HepG2 (cell line): Measurements from ENCODE around the gene PBX1. TPM values are rescaled to one million over a fixed set of nuclear protein-coding genes. Genes with fewer than 3 reads are reported as not detected.

Source experiments
- ATAC-seq: fragments of 200-7000 bp; cut with Tn5 transposase; 3 replicates; pipeline ENCODE4 v1.9.1; 2020; ENCODE audit warnings: mild to moderate bottlenecking, moderate library complexity
- BruUV-seq: library from RNA; stranded (reverse); fragments of 400-500 nt; replicated peaks from 2 replicates; lab custom pipeline; 2021; lab: Mats Ljungman, UMichigan
- CTCF ChIA-PET: fragments of 300-600 bp; formaldehyde crosslinking; extraction: SDS; loops from one replicate; lab custom pipeline; 2021; ENCODE audit warnings: low total read pairs, inconsistent platforms, low intra/inter-chr PET ratio; lab: Yijun Ruan, JAX
- POLR2A ChIA-PET: fragments of 350-600 bp; sonication (Branson Sonifier 250); formaldehyde crosslinking; loops from one replicate; lab custom pipeline; 2020; ENCODE audit warnings: antibody characterized with exemption, inconsistent platforms; lab: Yijun Ruan, JAX
- DNase-seq: peaks from one replicate; pipeline ENCODE4 v3.0.0-alpha.2; 2015; ENCODE audit warnings: low spot score
- FAIRE-seq: peaks from 3 replicates; lab custom pipeline; 2011; peaks lifted over from hg19 to GRCh38; lab: Jason Lieb, UNC
- H2AFZ ChIP-seq: one replicate; pipeline ENCODE4 v1.6.1; 2011; ENCODE audit warnings: low read length, inconsistent platforms
- H3K27ac ChIP-seq: fragments of 300-600 bp; 3 replicates; pipeline ENCODE4 v1.8.0; 2011; ENCODE audit warnings: mixed run types, mild to moderate bottlenecking, mixed read lengths, low read length, inconsistent platforms; ENCODE audit not compliant: insufficient read depth; ENCODE audit errors: extremely low read length
- H3K27me3 ChIP-seq, 2 experiments: fragments of 200-600 bp in 1 of 2; 2 replicates in 1 of 2; 3 replicates in 1 of 2; pipeline versions ENCODE4 v1.6.0 to v1.8.0; 2011; ENCODE audit warnings: low read length in 2 of 2, mild to moderate bottlenecking in 2 of 2, moderate library complexity in 2 of 2, inconsistent platforms in 1 of 2; ENCODE audit not compliant: insufficient read depth in 2 of 2, control insufficient read depth in 1 of 2
- H3K36me3 ChIP-seq, 2 experiments: fragments of 200-600 bp in 1 of 2; replicated peaks in 1 of 2; 2 replicates in 1 of 2; 3 replicates in 1 of 2; pipeline versions ENCODE4 v1.5.1 to v1.8.0; 2011; ENCODE audit warnings: low read length in 2 of 2, inconsistent platforms in 1 of 2; ENCODE audit not compliant: insufficient read depth in 2 of 2, control insufficient read depth in 1 of 2
- H3K4me1 ChIP-seq: 2 replicates; pipeline ENCODE4 v1.5.1; 2012; ENCODE audit warnings: low read length, inconsistent platforms; ENCODE audit not compliant: insufficient read depth
- H3K4me2 ChIP-seq: 2 replicates; pipeline ENCODE4 v1.6.0; 2011; ENCODE audit warnings: low read depth, low read length, inconsistent platforms
- H3K4me3 ChIP-seq, 3 experiments: fragments of 200-600 bp in 1 of 3; sonication (generic), shearing (Covaris generic) in 1 of 3; replicated peaks in 1 of 3; 2 replicates each; pipeline ENCODE4 v1.5.1; 2011 to 2016; ENCODE audit warnings: low read length in 3 of 3, inconsistent platforms in 2 of 3, low read depth in 2 of 3, mild to moderate bottlenecking in 2 of 3, control low read depth in 1 of 3, mixed read lengths in 1 of 3; ENCODE audit not compliant: insufficient read depth in 1 of 3
- H3K79me2 ChIP-seq: one replicate; pipeline ENCODE4 v1.6.1; 2011; ENCODE audit warnings: low read length, inconsistent platforms; ENCODE audit not compliant: insufficient read depth
- H3K9ac ChIP-seq: 2 replicates; pipeline ENCODE4 v1.6.0; 2011; ENCODE audit warnings: mild to moderate bottlenecking, low read depth, low read length, inconsistent platforms; ENCODE audit not compliant: insufficient read depth
- H3K9me3 ChIP-seq: 2 replicates; pipeline ENCODE4 v1.5.1; 2012; ENCODE audit warnings: mild to moderate bottlenecking, low read length
- H4K20me1 ChIP-seq: 2 replicates; pipeline ENCODE4 v1.6.0; 2011; ENCODE audit warnings: inconsistent platforms, mild to moderate bottlenecking, low read length, moderate library complexity; ENCODE audit not compliant: insufficient read depth
- BCL6 ChIP-seq: IDR thresholded peaks from 2 replicates; pipeline ENCODE4 v1.6.1; 2016; ENCODE audit warnings: missing genetic modification reagents, missing compliant biosample characterization
- HNF4A ChIP-seq: sonication (generic); formaldehyde crosslinking; IDR thresholded peaks from 2 replicates; pipeline ENCODE4 v1.4.0; 2020; ENCODE audit warnings: missing genetic modification reagents
- NFE2L2 ChIP-seq: fragments of 150-350 bp; IDR thresholded peaks from 2 replicates; pipeline ENCODE4 v1.6.1; 2014; ENCODE audit warnings: low read length
- PHF8 ChIP-seq: sonication (generic); formaldehyde crosslinking; IDR thresholded peaks from 2 replicates; pipeline ENCODE4 v1.5.0; 2020; ENCODE audit warnings: missing genetic modification reagents
- SATB2 ChIP-seq: sonication (generic); formaldehyde crosslinking; IDR thresholded peaks from 2 replicates; pipeline ENCODE4 v1.5.0; 2020; ENCODE audit warnings: missing genetic modification reagents
- ZNF3 ChIP-seq: IDR thresholded peaks from 2 replicates; pipeline ENCODE4 v1.7.0; 2017; ENCODE audit warnings: inconsistent platforms
- ZNF605 ChIP-seq: sonication (generic); formaldehyde crosslinking; IDR thresholded peaks from 2 replicates; pipeline ENCODE4 v1.8.0; 2022; ENCODE audit warnings: mild to moderate bottlenecking, missing genetic modification reagents
- ZNF704 ChIP-seq: sonication (generic); formaldehyde crosslinking; IDR thresholded peaks from 2 replicates; pipeline ENCODE4 v1.8.1; 2023; ENCODE audit warnings: mild to moderate bottlenecking, inconsistent platforms, moderate library complexity, missing genetic modification reagents, borderline replicate concordance
- ZNF746 ChIP-seq: sonication (generic); formaldehyde crosslinking; IDR thresholded peaks from 2 replicates; pipeline ENCODE4 v1.8.0; 2022; ENCODE audit warnings: mild to moderate bottlenecking, missing genetic modification reagents
- WGBS: methylation state at CpG from one replicate; pipeline ENCODE4 v1.1.6; 2017; ENCODE audit warnings: low lambda C conversion rate; 5-methylcytosine and 5-hydroxymethylcytosine counted together
- in situ Hi-C: cut with HindIII; loops from 2 replicates; pipeline ENCODE4 v1.10.0; 2017; ENCODE audit warnings: low pct_unique_long_range_greater_than_20kb; ENCODE audit not compliant: extremely low pct_ligation_motif_present
- intact Hi-C: fragments of 100-400 bp; cut with micrococcal nuclease; formaldehyde crosslinking; loops from one replicate; pipeline ENCODE4 v1.10.0; 2022; ENCODE audit not compliant: unreplicated experiment
- polyA plus RNA-seq, 8 experiments: library from polyadenylated mRNA; depleted of rRNA in 3 of 8; stranded (reverse) in 7 of 8; unstranded in 1 of 8; fragments of >200 nt; fragmentation: Illumina TruSeq in 4 of 8; extraction: Trizol in 4 of 8; gene quantifications; 2 replicates each; pipeline versions ENCODE4 v1.2.1 to v1.2.3, GENCODE V29; 2011 to 2016; ENCODE audit warnings: low read depth in 4 of 8, missing spikeins in 1 of 8, mixed read lengths in 1 of 8; ENCODE audit not compliant: insufficient read depth in 1 of 8
- total RNA-seq, 5 experiments: library from RNA; depleted of rRNA; stranded (reverse); fragments of >200 nt; fragmentation: Illumina TruSeq; extraction: Trizol; gene quantifications; 2 replicates each; pipeline ENCODE4 v1.2.3, GENCODE V29; 2016; ENCODE audit warnings: low read depth in 1 of 5
- TF ChIP-seq, protein P1 (sequence below): sonication (generic); formaldehyde crosslinking; IDR thresholded peaks from 2 replicates; pipeline ENCODE4 v1.8.1; 2022; ENCODE audit warnings: low read depth, mild to moderate bottlenecking, missing genetic modification reagents
- TF ChIP-seq, protein P2 (sequence below): sonication (generic); formaldehyde crosslinking; IDR thresholded peaks from 2 replicates; pipeline ENCODE4 v1.5.0; 2020; ENCODE audit warnings: missing genetic modification reagents

The PBX1 gene
- total and polyA plus RNA-seq, 2 of the 13 experiments (the other 11 are each of a cell fraction or from before 2014, with no cell fraction given): 0.24 TPM; not detected in 1

- TF ChIP-seq, protein P1, sequence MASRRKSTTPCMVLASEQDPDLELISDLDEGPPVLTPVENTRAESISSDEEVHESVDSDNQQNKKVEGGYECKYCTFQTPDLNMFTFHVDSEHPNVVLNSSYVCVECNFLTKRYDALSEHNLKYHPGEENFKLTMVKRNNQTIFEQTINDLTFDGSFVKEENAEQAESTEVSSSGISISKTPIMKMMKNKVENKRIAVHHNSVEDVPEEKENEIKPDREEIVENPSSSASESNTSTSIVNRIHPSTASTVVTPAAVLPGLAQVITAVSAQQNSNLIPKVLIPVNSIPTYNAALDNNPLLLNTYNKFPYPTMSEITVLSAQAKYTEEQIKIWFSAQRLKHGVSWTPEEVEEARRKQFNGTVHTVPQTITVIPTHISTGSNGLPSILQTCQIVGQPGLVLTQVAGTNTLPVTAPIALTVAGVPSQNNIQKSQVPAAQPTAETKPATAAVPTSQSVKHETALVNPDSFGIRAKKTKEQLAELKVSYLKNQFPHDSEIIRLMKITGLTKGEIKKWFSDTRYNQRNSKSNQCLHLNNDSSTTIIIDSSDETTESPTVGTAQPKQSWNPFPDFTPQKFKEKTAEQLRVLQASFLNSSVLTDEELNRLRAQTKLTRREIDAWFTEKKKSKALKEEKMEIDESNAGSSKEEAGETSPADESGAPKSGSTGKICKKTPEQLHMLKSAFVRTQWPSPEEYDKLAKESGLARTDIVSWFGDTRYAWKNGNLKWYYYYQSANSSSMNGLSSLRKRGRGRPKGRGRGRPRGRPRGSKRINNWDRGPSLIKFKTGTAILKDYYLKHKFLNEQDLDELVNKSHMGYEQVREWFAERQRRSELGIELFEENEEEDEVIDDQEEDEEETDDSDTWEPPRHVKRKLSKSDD: no peak
- TF ChIP-seq, protein P2, sequence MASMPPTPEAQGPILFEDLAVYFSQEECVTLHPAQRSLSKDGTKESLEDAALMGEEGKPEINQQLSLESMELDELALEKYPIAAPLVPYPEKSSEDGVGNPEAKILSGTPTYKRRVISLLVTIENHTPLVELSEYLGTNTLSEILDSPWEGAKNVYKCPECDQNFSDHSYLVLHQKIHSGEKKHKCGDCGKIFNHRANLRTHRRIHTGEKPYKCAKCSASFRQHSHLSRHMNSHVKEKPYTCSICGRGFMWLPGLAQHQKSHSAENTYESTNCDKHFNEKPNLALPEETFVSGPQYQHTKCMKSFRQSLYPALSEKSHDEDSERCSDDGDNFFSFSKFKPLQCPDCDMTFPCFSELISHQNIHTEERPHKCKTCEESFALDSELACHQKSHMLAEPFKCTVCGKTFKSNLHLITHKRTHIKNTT (CRISPR knock-in tag): no peak
- TF ChIP-seq ZNF3 (CRISPR knock-in tag) (no peak), SATB2 (no peak), NFE2L2 (no peak)
These were observed 209.6 kb downstream of the PBX1 start (continued) for GRCh38 chr1:164768619-164769018.

DNA sequence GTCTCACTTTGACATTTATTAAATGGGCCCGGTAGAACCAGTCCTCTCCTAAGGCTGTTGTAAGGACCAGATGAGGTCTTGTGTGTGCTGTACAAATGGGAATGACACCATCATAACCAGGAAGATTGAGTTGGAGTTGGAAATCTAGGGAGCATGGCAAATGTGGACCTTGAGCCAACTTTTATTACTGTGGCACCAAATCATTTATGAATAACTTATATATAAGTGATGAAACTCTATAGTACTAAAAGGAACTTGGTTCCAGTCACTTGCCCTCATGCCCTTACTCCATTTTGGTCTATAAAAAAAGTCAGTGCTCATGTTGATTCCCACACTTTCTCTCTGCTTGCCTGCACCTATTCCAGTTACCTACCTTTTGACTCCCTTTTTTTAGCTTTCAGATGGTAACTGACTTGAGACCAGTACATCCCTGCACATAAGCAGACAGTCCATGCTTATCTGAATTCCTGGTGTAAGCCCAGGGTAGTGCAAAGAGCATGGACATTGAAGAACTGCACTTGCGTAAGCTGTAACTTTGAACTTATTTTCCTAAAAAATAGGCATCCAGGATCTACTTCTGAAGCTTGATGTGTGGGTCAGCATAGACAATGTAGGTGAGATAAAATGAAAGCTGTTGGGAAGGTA, 210.6 kb downstream of the PBX1 start:
- no peaks in the 10 kb centered on the region for H3K79me2 ChIP-seq
- TF ChIP-seq HNF4A (CRISPR knock-in tag) (peak; percentile 69), ZNF704 (CRISPR knock-in tag) (no peak), BCL6 (CRISPR knock-in tag) (0 out of 2 replicates have a peak, but pooled peaks have one; percentile 16), ZNF605 (no peak), PHF8 (CRISPR knock-in tag) (no peak), ZNF746 (CRISPR knock-in tag) (no peak)
- no peak overlapping the region for H3K4me3 ChIP-seq
- intact Hi-C loops: no loop called here
- no peak for FAIRE-seq
- peak; percentile 3 for DNase-seq
- no peaks in the 10 kb centered on the region for H3K36me3 ChIP-seq
- no peaks in the 10 kb centered on the region for H4K20me1 ChIP-seq
- peaks cover 6% of the 10 kb centered on the region for H3K4me1 ChIP-seq
- BruUV-seq: no TSS peak
- 25% methylated on average over 2 of the region's 2 CpGs for WGBS
- no peaks in the 10 kb centered on the region for H3K27me3 ChIP-seq
- H3K9ac ChIP-seq: no peak overlapping the region
- no peak overlapping the region for H3K27ac ChIP-seq
- peak; percentile 72 for ATAC-seq
- no peak overlapping the region for H2AFZ ChIP-seq
- ChIA-PET CTCF (no interaction called here), POLR2A (no interaction called here)
- no peak overlapping the region for H3K4me2 ChIP-seq
- H3K9me3 ChIP-seq: no peaks in the 10 kb centered on the region
- in situ Hi-C loops: no loop called here
